Measurements from ENCODE around the gene ASMTL.

GRCh38 chrX:1481636-1482529, 29.2 kb upstream of the ASMTL start:
- peak in 1 of 6 experiments; percentile 13 for TF ChIP-seq CTCF (IDR thresholded peaks at IDR 0.05)
- TF ChIP-seq POLR2A (IDR thresholded peaks at IDR 0.05), result no peak
